ENCODE results near the gene LAIR2.

GRCh38 chr19:54533476-54533875, 30.8 kb downstream of the LAIR2 start:
- TF ChIP-seq POLR2A (IDR thresholded peaks at IDR 0.05; ENCODE audit: low read depth, low read length) (no peak), POLR2AphosphoS5 (IDR thresholded peaks at IDR 0.05; ENCODE audit: low read depth, low read length) (no peak), TAF1 (IDR thresholded peaks at IDR 0.05; ENCODE audit: low read depth, low read length) (no peak)
